Ovary (tissue), 9 donors: ENCODE measurements around the gene CLEC16A. TPM values are rescaled to one million over a fixed set of nuclear protein-coding genes. Genes with fewer than 3 reads are reported as not detected.

Experiments used
- DNase-seq, 5 donors: peaks; one replicate each; pipeline ENCODE4 v3.0.0-alpha.2; 2019 to 2020
- H3K27ac ChIP-seq, 2 donors: fragments of 200-600 bp; one replicate each; pipeline versions ENCODE4 v1.5.1 to v1.8.0; 2019 to 2022
- H3K27me3 ChIP-seq: fragments of 200-600 bp; one replicate; pipeline ENCODE4 v1.8.0; 2022
- H3K36me3 ChIP-seq: fragments of 200-600 bp; sonication (generic); one replicate; pipeline ENCODE4 v1.5.1; 2019
- H3K4me1 ChIP-seq: one replicate; pipeline ENCODE4 v1.8.1; 2013; ENCODE audit warnings: mild to moderate bottlenecking, moderate library complexity; ENCODE audit not compliant: insufficient read depth
- H3K4me3 ChIP-seq: fragments of 200-600 bp; sonication (generic); one replicate; pipeline ENCODE4 v1.5.1; 2017
- H3K9me3 ChIP-seq, 2 donors: fragments of 200-600 bp in 1 of 2; sonication (generic) in 1 of 2; one replicate each; pipeline versions ENCODE4 v1.5.1 to v1.8.1; 2013 to 2019; ENCODE audit warnings: mild to moderate bottlenecking in 1 of 2, moderate library complexity in 1 of 2
- CTCF ChIP-seq, 3 donors: fragments of 450-650 bp in 2 of 3; fragments of 200-600 bp in 1 of 3; IDR thresholded peaks; one replicate each; pipeline versions ENCODE4 v1.5.1 to v1.8.0; 2016 to 2022; ENCODE audit warnings: antibody characterized with exemption in 3 of 3, mild to moderate bottlenecking in 1 of 3
- EP300 ChIP-seq: sonication (generic); formaldehyde crosslinking; IDR thresholded peaks from one replicate; pipeline ENCODE4 v1.6.1; 2017; ENCODE audit warnings: antibody characterized with exemption
- POLR2A ChIP-seq: fragments of 450-650 bp; IDR thresholded peaks from one replicate; pipeline ENCODE4 v1.6.1; 2017; ENCODE audit warnings: antibody characterized with exemption, mild to moderate bottlenecking, moderate library complexity
- WGBS, 3 donors: extraction: QIAGEN DNeasy Blood & Tissue Kit in 1 of 3; methylation state at CpG; one replicate each; pipeline versions ENCODE4 v1.1.5 to v1.1.7; 2013 to 2017; 5-methylcytosine and 5-hydroxymethylcytosine counted together
- intact Hi-C, 4 donors: fragments of 100-400 bp; cut with DNase I; formaldehyde crosslinking; loops; one replicate each; pipeline versions ENCODE4 v1.11.0 to v1.15.1; 2022 to 2023
- polyA plus RNA-seq, 2 donors: library from polyadenylated mRNA; stranded (reverse); fragments of 200-250 nt in 1 of 2; fragments of 350-450 nt in 1 of 2; fragmentation: Illumina TruSeq in 1 of 2; extraction: RNeasy Lipid Tissue Mini Kit (QIAGEN cat#74804) in 1 of 2; gene quantifications; one replicate each; pipeline ENCODE4 v1.2.3, GENCODE V29; 2013 to 2014
- total RNA-seq, 7 donors: library from RNA; depleted of rRNA in 2 of 7; stranded (reverse); fragments of >200 nt in 2 of 7; fragmentation: NEBNext Ultra II Directional in 3 of 7; extraction: Animal tissue kit (Norgen Biotek cat#: 25700) in 3 of 7; gene quantifications; one replicate each; pipeline versions ENCODE4 v1.1.0 to v1.2.4, GENCODE V29; 2016 to 2023
- donor health status: DM: no; HTN: no; CAD: no; lungs with moderate emphysema.
- donor health status: DM: no; HTN: no; CAD: no.
- donor health status: Bipolar disorder and iron deficiency.
- donor health status: DM: yes; HTN: yes; CAD: no.
- donor health status: DM: no; HTN: no; CAD: no.
- donor health status: DM: yes; HTN: yes; CAD: no.

CLEC16A gene
- total and polyA plus RNA-seq, 9 donors = 6.4 to 28.1 (median 16.5) TPM

- Histone ChIP-seq H3K36me3 (no peaks in the 10 kb centered on the region), H3K4me1 (peaks cover 2% of the 10 kb centered on the region), H3K9me3 (no peaks in the 10 kb centered on the region), H3K4me3 (no peak overlapping the region), H3K27ac (no peak overlapping the region), H3K27me3 (no peaks in the 10 kb centered on the region)
- 88 to 91% (median 88%) methylated on average over 14 of the region's 14 CpGs for WGBS, 3 donors
- intact Hi-C loops = no loop called here
- no peak for DNase-seq
- no peak for TF ChIP-seq POLR2A
- no peak for TF ChIP-seq CTCF (IDR thresholded peaks at IDR 0.05)
- no peak for TF ChIP-seq EP300
Measured at GRCh38 chr16:11182411-11182810, 238.0 kb downstream of the CLEC16A start.

GRCh38 chr16:11183035-11183812 is 238.9 kb downstream of the CLEC16A start:
- no peaks in the 10 kb centered on the region for H3K27me3 ChIP-seq
- TF ChIP-seq CTCF (IDR thresholded peaks at IDR 0.05) = no peak
- no peak for TF ChIP-seq EP300
- no peak for TF ChIP-seq POLR2A
- no peaks in the 10 kb centered on the region for H3K36me3 ChIP-seq
- no peak for DNase-seq
- intact Hi-C loops = no loop called here
- H3K4me3 ChIP-seq = no peak overlapping the region
- WGBS, 3 donors = 89 to 93% (median 91%) methylated on average over 18 to 25 of the region's 25 CpGs
- no peaks in the 10 kb centered on the region for H3K9me3 ChIP-seq
- no peak overlapping the region for H3K27ac ChIP-seq
- H3K4me1 ChIP-seq = peaks cover 2% of the 10 kb centered on the region

GRCh38 chr16:11183951-11184350 is 239.6 kb downstream of the CLEC16A start:
- Histone ChIP-seq H3K9me3 (no peaks in the 10 kb centered on the region), H3K4me1 (peaks cover 2% of the 10 kb centered on the region), H3K4me3 (no peak overlapping the region), H3K27ac (no peak overlapping the region), H3K27me3 (no peaks in the 10 kb centered on the region), H3K36me3 (no peaks in the 10 kb centered on the region)
- DNase-seq = no peak
- TF ChIP-seq POLR2A = no peak
- TF ChIP-seq CTCF (IDR thresholded peaks at IDR 0.05) = no peak
- no peak for TF ChIP-seq EP300
- intact Hi-C loops = no loop called here
- WGBS, 3 donors = 87 to 96% (median 95%) methylated on average over 10 of the region's 10 CpGs

GRCh38 chr16:11187522-11188023 is 243.2 kb downstream of the CLEC16A start:
- Histone ChIP-seq H3K9me3 (no peaks in the 10 kb centered on the region), H3K27ac (no peak overlapping the region), H3K36me3 (no peaks in the 10 kb centered on the region), H3K4me3 (no peak overlapping the region), H3K27me3 (no peaks in the 10 kb centered on the region), H3K4me1 (no peaks in the 10 kb centered on the region)
- intact Hi-C loops = no loop called here
- no peak for TF ChIP-seq EP300
- no peak for TF ChIP-seq CTCF (IDR thresholded peaks at IDR 0.05)
- TF ChIP-seq POLR2A = no peak
- DNase-seq = no peak
- WGBS, 3 donors = 66 to 69% (median 67%) methylated on average over 6 of the region's 6 CpGs
